HepG2 (cell line): ENCODE data around the gene SOCS7. TPM values are rescaled to one million over a fixed set of nuclear protein-coding genes. Genes with fewer than 3 reads are reported as not detected.

Experiments used
- ATAC-seq: fragments of 200-7000 bp; cut with Tn5 transposase; 3 replicates; pipeline ENCODE4 v1.9.1; 2020; ENCODE audit warnings: mild to moderate bottlenecking, moderate library complexity
- BruUV-seq: library from RNA; stranded (reverse); fragments of 400-500 nt; replicated peaks from 2 replicates; lab custom pipeline; 2021; lab: Mats Ljungman, UMichigan
- CTCF ChIA-PET: fragments of 300-600 bp; formaldehyde crosslinking; extraction: SDS; loops from one replicate; lab custom pipeline; 2021; ENCODE audit warnings: low total read pairs, inconsistent platforms, low intra/inter-chr PET ratio; lab: Yijun Ruan, JAX
- POLR2A ChIA-PET: fragments of 350-600 bp; sonication (Branson Sonifier 250); formaldehyde crosslinking; loops from one replicate; lab custom pipeline; 2020; ENCODE audit warnings: antibody characterized with exemption, inconsistent platforms; lab: Yijun Ruan, JAX
- DNase-seq: peaks from one replicate; pipeline ENCODE4 v3.0.0-alpha.2; 2015; ENCODE audit warnings: low spot score
- FAIRE-seq: peaks from 3 replicates; lab custom pipeline; 2011; peaks lifted over from hg19 to GRCh38; lab: Jason Lieb, UNC
- H2AFZ ChIP-seq: one replicate; pipeline ENCODE4 v1.6.1; 2011; ENCODE audit warnings: low read length, inconsistent platforms
- H3K27ac ChIP-seq: fragments of 300-600 bp; 3 replicates; pipeline ENCODE4 v1.8.0; 2011; ENCODE audit warnings: mixed run types, mild to moderate bottlenecking, mixed read lengths, low read length, inconsistent platforms; ENCODE audit not compliant: insufficient read depth; ENCODE audit errors: extremely low read length
- H3K27me3 ChIP-seq, 2 experiments: fragments of 200-600 bp in 1 of 2; 2 replicates in 1 of 2; 3 replicates in 1 of 2; pipeline versions ENCODE4 v1.6.0 to v1.8.0; 2011; ENCODE audit warnings: low read length in 2 of 2, mild to moderate bottlenecking in 2 of 2, moderate library complexity in 2 of 2, inconsistent platforms in 1 of 2; ENCODE audit not compliant: insufficient read depth in 2 of 2, control insufficient read depth in 1 of 2
- H3K36me3 ChIP-seq, 2 experiments: fragments of 200-600 bp in 1 of 2; replicated peaks in 1 of 2; 2 replicates in 1 of 2; 3 replicates in 1 of 2; pipeline versions ENCODE4 v1.5.1 to v1.8.0; 2011; ENCODE audit warnings: low read length in 2 of 2, inconsistent platforms in 1 of 2; ENCODE audit not compliant: insufficient read depth in 2 of 2, control insufficient read depth in 1 of 2
- H3K4me1 ChIP-seq: 2 replicates; pipeline ENCODE4 v1.5.1; 2012; ENCODE audit warnings: low read length, inconsistent platforms; ENCODE audit not compliant: insufficient read depth
- H3K4me2 ChIP-seq: 2 replicates; pipeline ENCODE4 v1.6.0; 2011; ENCODE audit warnings: low read depth, low read length, inconsistent platforms
- H3K4me3 ChIP-seq, 3 experiments: fragments of 200-600 bp in 1 of 3; sonication (generic), shearing (Covaris generic) in 1 of 3; replicated peaks in 1 of 3; 2 replicates each; pipeline ENCODE4 v1.5.1; 2011 to 2016; ENCODE audit warnings: low read length in 3 of 3, inconsistent platforms in 2 of 3, low read depth in 2 of 3, mild to moderate bottlenecking in 2 of 3, control low read depth in 1 of 3, mixed read lengths in 1 of 3; ENCODE audit not compliant: insufficient read depth in 1 of 3
- H3K79me2 ChIP-seq: one replicate; pipeline ENCODE4 v1.6.1; 2011; ENCODE audit warnings: low read length, inconsistent platforms; ENCODE audit not compliant: insufficient read depth
- H3K9ac ChIP-seq: 2 replicates; pipeline ENCODE4 v1.6.0; 2011; ENCODE audit warnings: mild to moderate bottlenecking, low read depth, low read length, inconsistent platforms; ENCODE audit not compliant: insufficient read depth
- H3K9me3 ChIP-seq: 2 replicates; pipeline ENCODE4 v1.5.1; 2012; ENCODE audit warnings: mild to moderate bottlenecking, low read length
- H4K20me1 ChIP-seq: 2 replicates; pipeline ENCODE4 v1.6.0; 2011; ENCODE audit warnings: inconsistent platforms, mild to moderate bottlenecking, low read length, moderate library complexity; ENCODE audit not compliant: insufficient read depth
- EED ChIP-seq: sonication (generic); formaldehyde crosslinking; IDR thresholded peaks from 2 replicates; pipeline ENCODE4 v1.5.0; 2020; ENCODE audit warnings: mild to moderate bottlenecking, missing genetic modification reagents
- FOSL1 ChIP-seq: sonication (generic); formaldehyde crosslinking; IDR thresholded peaks from 2 replicates; pipeline ENCODE4 v1.9.0; 2021; ENCODE audit warnings: missing genetic modification reagents, borderline replicate concordance
- FOXC1 ChIP-seq: sonication (generic); formaldehyde crosslinking; IDR thresholded peaks from 2 replicates; pipeline ENCODE4 v1.8.0; 2022; ENCODE audit warnings: mild to moderate bottlenecking, missing genetic modification reagents, borderline replicate concordance
- HMG20A ChIP-seq: IDR thresholded peaks from 2 replicates; pipeline ENCODE4 v1.6.1; 2016; ENCODE audit warnings: borderline replicate concordance
- POLR2G ChIP-seq: fragments of 200-400 bp; formaldehyde crosslinking; IDR thresholded peaks from 2 replicates; pipeline ENCODE4 v1.6.1; 2018; ENCODE audit warnings: mild to moderate bottlenecking, low read depth, low read length, moderate library complexity
- SIX1 ChIP-seq: sonication (generic); formaldehyde crosslinking; IDR thresholded peaks from 2 replicates; pipeline ENCODE4 v1.4.0; 2020; ENCODE audit warnings: missing genetic modification reagents, borderline replicate concordance
- XRCC5 ChIP-seq: fragments of 200-400 bp; formaldehyde crosslinking; optimal IDR thresholded peaks from 2 replicates; pipeline ENCODE3; 2017; ENCODE audit warnings: mild to moderate bottlenecking, low read length
- YEATS2 ChIP-seq: sonication (generic); formaldehyde crosslinking; IDR thresholded peaks from 2 replicates; pipeline ENCODE4 v1.4.0; 2020; ENCODE audit warnings: missing genetic modification reagents, borderline replicate concordance
- ZC3H4 ChIP-seq: sonication (generic); formaldehyde crosslinking; IDR thresholded peaks from 2 replicates; pipeline ENCODE4 v1.4.0; 2020; ENCODE audit warnings: missing genetic modification reagents, borderline replicate concordance
- ZEB1 ChIP-seq: IDR thresholded peaks from 2 replicates; pipeline ENCODE4 v1.6.1; 2012; ENCODE audit warnings: mild to moderate bottlenecking, low read depth, inconsistent platforms; ENCODE audit not compliant: insufficient replicate concordance
- ZNF256 ChIP-seq: sonication (generic); formaldehyde crosslinking; conservative IDR thresholded peaks from 2 replicates; pipeline ENCODE4 v1.4.0; 2020; ENCODE audit warnings: missing genetic modification reagents
- ZNF432 ChIP-seq: sonication (generic); formaldehyde crosslinking; IDR thresholded peaks from 2 replicates; pipeline ENCODE4 v1.5.0; 2020; ENCODE audit warnings: missing genetic modification reagents, mild to moderate bottlenecking, borderline replicate concordance
- ZNF747 ChIP-seq: sonication (generic); formaldehyde crosslinking; IDR thresholded peaks from 2 replicates; pipeline ENCODE4 v1.8.1; 2023; ENCODE audit warnings: missing genetic modification reagents, mild to moderate bottlenecking, borderline replicate concordance
- WGBS: methylation state at CpG from one replicate; pipeline ENCODE4 v1.1.6; 2017; ENCODE audit warnings: low lambda C conversion rate; 5-methylcytosine and 5-hydroxymethylcytosine counted together
- in situ Hi-C: cut with HindIII; loops from 2 replicates; pipeline ENCODE4 v1.10.0; 2017; ENCODE audit warnings: low pct_unique_long_range_greater_than_20kb; ENCODE audit not compliant: extremely low pct_ligation_motif_present
- intact Hi-C: fragments of 100-400 bp; cut with micrococcal nuclease; formaldehyde crosslinking; loops from one replicate; pipeline ENCODE4 v1.10.0; 2022; ENCODE audit not compliant: unreplicated experiment
- polyA plus RNA-seq, 8 experiments: library from polyadenylated mRNA; depleted of rRNA in 3 of 8; stranded (reverse) in 7 of 8; unstranded in 1 of 8; fragments of >200 nt; fragmentation: Illumina TruSeq in 4 of 8; extraction: Trizol in 4 of 8; gene quantifications; 2 replicates each; pipeline versions ENCODE4 v1.2.1 to v1.2.3, GENCODE V29; 2011 to 2016; ENCODE audit warnings: low read depth in 4 of 8, missing spikeins in 1 of 8, mixed read lengths in 1 of 8; ENCODE audit not compliant: insufficient read depth in 1 of 8
- total RNA-seq, 5 experiments: library from RNA; depleted of rRNA; stranded (reverse); fragments of >200 nt; fragmentation: Illumina TruSeq; extraction: Trizol; gene quantifications; 2 replicates each; pipeline ENCODE4 v1.2.3, GENCODE V29; 2016; ENCODE audit warnings: low read depth in 1 of 5
- TF ChIP-seq, protein P1 (sequence below): sonication (generic); formaldehyde crosslinking; IDR thresholded peaks from 2 replicates; pipeline ENCODE4 v1.4.0; 2020; ENCODE audit warnings: missing genetic modification reagents

Gene SOCS7
- total and polyA plus RNA-seq, 2 of the 13 experiments (the other 11 are each of a cell fraction or from before 2014, with no cell fraction given), result 19.2 to 24.2 TPM

DNA sequence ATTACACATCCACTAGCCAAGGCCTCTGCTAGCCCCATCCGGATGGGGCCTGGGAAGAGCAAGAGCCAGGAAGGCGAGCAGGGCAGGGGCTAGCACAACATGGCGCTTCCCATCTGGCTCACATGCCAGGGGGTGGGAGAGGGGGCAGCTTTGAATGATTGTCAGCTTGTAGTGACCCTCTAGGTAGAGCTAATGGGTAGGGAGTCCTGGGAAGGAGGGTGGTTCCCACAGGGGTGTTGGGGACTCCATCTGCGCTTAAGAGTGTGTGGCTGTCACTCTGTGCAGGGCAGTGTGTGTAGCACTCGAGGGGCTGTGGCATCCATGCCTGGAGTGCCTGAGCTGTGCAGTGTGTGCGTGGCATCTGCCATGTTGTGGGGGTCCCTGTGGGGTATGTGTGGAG, 101.1 kb downstream of the SOCS7 start:
- no peak for ATAC-seq
- DNase-seq, result no peak
- H3K79me2 ChIP-seq, result no peaks in the 10 kb centered on the region
- BruUV-seq, result no TSS peak
- H3K4me1 ChIP-seq, result peaks cover 33% of the 10 kb centered on the region
- ChIA-PET CTCF (no interaction called here), POLR2A (no interaction called here)
- WGBS, result 43% methylated on average over 5 of the region's 6 CpGs
- peaks cover 17 to 86% of the 10 kb centered on the region in 2 experiments; a peak in 4 of 5 replicates for H3K27me3 ChIP-seq
- H4K20me1 ChIP-seq, result 0 out of 2 replicates have a peak, but pooled peaks cover 4% of the 10 kb centered on the region
- no peak for FAIRE-seq
- H3K9ac ChIP-seq, result no peak overlapping the region
- intact Hi-C loops (no loop called here), in situ Hi-C loops (no loop called here)
- H3K4me3 ChIP-seq, result no peak overlapping the region
- no peak overlapping the region for H2AFZ ChIP-seq
- no peak overlapping the region for H3K4me2 ChIP-seq
- no peaks in the 10 kb centered on the region for H3K9me3 ChIP-seq
- H3K36me3 ChIP-seq, result no peaks in the 10 kb centered on the region
- TF ChIP-seq FOSL1 (CRISPR knock-in tag) (no peak), YEATS2 (no peak), POLR2G (no peak), ZNF747 (CRISPR knock-in tag) (no peak), HMG20A (CRISPR knock-in tag) (no peak), EED (no peak), SIX1 (no peak), XRCC5 (no peak), ZNF432 (CRISPR knock-in tag) (no peak), ZC3H4 (CRISPR knock-in tag) (no peak), FOXC1 (CRISPR knock-in tag) (no peak), ZEB1 (no peak), ZNF256 (CRISPR knock-in tag) (no peak)
- TF ChIP-seq, protein P1, sequence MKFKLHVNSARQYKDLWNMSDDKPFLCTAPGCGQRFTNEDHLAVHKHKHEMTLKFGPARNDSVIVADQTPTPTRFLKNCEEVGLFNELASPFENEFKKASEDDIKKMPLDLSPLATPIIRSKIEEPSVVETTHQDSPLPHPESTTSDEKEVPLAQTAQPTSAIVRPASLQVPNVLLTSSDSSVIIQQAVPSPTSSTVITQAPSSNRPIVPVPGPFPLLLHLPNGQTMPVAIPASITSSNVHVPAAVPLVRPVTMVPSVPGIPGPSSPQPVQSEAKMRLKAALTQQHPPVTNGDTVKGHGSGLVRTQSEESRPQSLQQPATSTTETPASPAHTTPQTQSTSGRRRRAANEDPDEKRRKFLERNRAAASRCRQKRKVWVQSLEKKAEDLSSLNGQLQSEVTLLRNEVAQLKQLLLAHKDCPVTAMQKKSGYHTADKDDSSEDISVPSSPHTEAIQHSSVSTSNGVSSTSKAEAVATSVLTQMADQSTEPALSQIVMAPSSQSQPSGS, result no peak
- no peak overlapping the region for H3K27ac ChIP-seq
